MM.1S (cell line): ENCODE measurements around the gene YWHAH.

ENCODE experiments used
- CTCF ChIP-seq: fragments of 300-600 bp; sonication (generic); IDR thresholded peaks from 2 replicates; pipeline ENCODE4 v1.5.1; 2016; ENCODE audit warnings: antibody characterized with exemption, low read length, mixed read lengths
- EZH2 ChIP-seq: fragments of 300-600 bp; sonication (generic); optimal IDR thresholded peaks from 2 replicates; pipeline ENCODE3; 2017; ENCODE audit warnings: low read depth, mild to moderate bottlenecking, antibody characterized with exemption, low read length, mixed read lengths
- EZH2phosphoT487 ChIP-seq: fragments of 300-600 bp; sonication (generic); IDR thresholded peaks from 2 replicates; pipeline ENCODE4 v1.6.1; 2018; ENCODE audit warnings: antibody characterized with exemption, low read length

GRCh38 chr22:31937341-31937740, 7.0 kb upstream of the YWHAH start:
- TF ChIP-seq CTCF (no peak), EZH2 (no peak), EZH2phosphoT487 (no peak)
